Mucosa of rectum (tissue), 2 donors: Measurements from ENCODE around the gene MBD1.
"Not testable (repeated sequence)": the region's sequence is repeated elsewhere in the genome, so short reads cannot be mapped to it uniquely, and the experiment has no call there.

Experiments used
- H3K27ac ChIP-seq, 2 donors: one replicate each; pipeline ENCODE4 v1.7.0; 2013; ENCODE audit warnings: inconsistent platforms in 2 of 2, low read depth in 2 of 2, low read length in 2 of 2
- H3K27me3 ChIP-seq, 2 donors: one replicate each; pipeline ENCODE4 v1.7.0; 2013; ENCODE audit warnings: low read length in 2 of 2; ENCODE audit not compliant: control insufficient read depth in 2 of 2, insufficient read depth in 2 of 2
- H3K36me3 ChIP-seq, 2 donors: one replicate each; pipeline ENCODE4 v1.7.0; 2013; ENCODE audit warnings: low read length in 2 of 2; ENCODE audit not compliant: control insufficient read depth in 2 of 2, insufficient read depth in 2 of 2
- H3K4me1 ChIP-seq, 2 donors: one replicate each; pipeline ENCODE4 v1.7.0; 2013; ENCODE audit warnings: low read length in 2 of 2, mild to moderate bottlenecking in 1 of 2; ENCODE audit not compliant: control insufficient read depth in 2 of 2, insufficient read depth in 2 of 2
- H3K4me3 ChIP-seq, 2 donors: one replicate each; pipeline ENCODE4 v1.7.0; 2013; ENCODE audit warnings: low read length in 2 of 2
- H3K9ac ChIP-seq, 2 donors: one replicate each; pipeline ENCODE4 v1.7.0; 2013; ENCODE audit warnings: low read length in 2 of 2, low read depth in 1 of 2, mild to moderate bottlenecking in 1 of 2
- H3K9me3 ChIP-seq, 2 donors: one replicate each; pipeline ENCODE4 v1.7.0; 2013; ENCODE audit warnings: low read length in 2 of 2; ENCODE audit not compliant: control insufficient read depth in 2 of 2
- donor health status: healthy.
- donor health status: Normal muscosa, but diverticular disease.

MBD1 gene

GRCh38 chr18:50274044-50274442 is 7.3 kb downstream of the MBD1 start:
- H3K27ac ChIP-seq: no peak overlapping the region
- no peaks in the 10 kb centered on the region for H3K9me3 ChIP-seq
- no peak overlapping the region for H3K4me3 ChIP-seq
- peaks cover 75 to 89% of the 10 kb centered on the region in 2 donors for H3K36me3 ChIP-seq
- H3K9ac ChIP-seq: no peak overlapping the region
- no peaks in the 10 kb centered on the region for H3K4me1 ChIP-seq
- H3K27me3 ChIP-seq: no peaks in the 10 kb centered on the region

GRCh38 chr18:50273203-50274043 is 7.9 kb downstream of the MBD1 start:
- H3K36me3 ChIP-seq: peaks cover 73 to 89% of the 10 kb centered on the region in 2 donors
- H3K9me3 ChIP-seq: no peaks in the 10 kb centered on the region
- no peak overlapping the region for H3K27ac ChIP-seq
- H3K27me3 ChIP-seq: no peaks in the 10 kb centered on the region
- H3K4me1 ChIP-seq: no peaks in the 10 kb centered on the region
- H3K9ac ChIP-seq: no peak overlapping the region
- H3K4me3 ChIP-seq: no peak overlapping the region

GRCh38 chr18:50272568-50272967 is 8.8 kb downstream of the MBD1 start:
- Histone ChIP-seq H3K27ac (no peak overlapping the region), H3K36me3 (peaks cover 66 to 85% of the 10 kb centered on the region in 2 donors), H3K9ac (no peak overlapping the region), H3K9me3 (no peaks in the 10 kb centered on the region), H3K4me1 (no peaks in the 10 kb centered on the region), H3K27me3 (no peaks in the 10 kb centered on the region), H3K4me3 (no peak overlapping the region)

- Histone ChIP-seq H3K4me3 (peak overlapping the region; percentile 56 to 77), H3K9me3 (no peaks in the 10 kb centered on the region), H3K27me3 (no peaks in the 10 kb centered on the region), H3K4me1 (peaks cover 5 to 9% of the 10 kb centered on the region in 2 donors), H3K27ac (peak overlapping the region; percentile 49 to 78), H3K36me3 (peaks cover 27 to 44% of the 10 kb centered on the region in 2 donors), H3K9ac (peak overlapping the region; percentile 56 to 64)
Measured at GRCh38 chr18:50268022-50268747, 13.1 kb downstream of the MBD1 start.

- H3K4me3 ChIP-seq: peak within 1 kb of the TSS; percentile 76 to 91
- no peaks in the 10 kb centered on the region for H3K27me3 ChIP-seq
- peak within 1 kb of the TSS; percentile 38 to 70 for H3K9ac ChIP-seq
- peaks cover 11 to 25% of the 10 kb centered on the region in 2 donors for H3K36me3 ChIP-seq
- peak within 1 kb of the TSS in 1 of 2 donors; percentile 78 for H3K27ac ChIP-seq
- no peaks in the 10 kb centered on the region for H3K9me3 ChIP-seq
- H3K4me1 ChIP-seq: peaks cover 5 to 9% of the 10 kb centered on the region in 2 donors
Measured at GRCh38 chr18:50266248-50266704, 15.0 kb downstream of the MBD1 start, which contains the start of gene CFAP53. TSS of gene CFAP53 (minus strand) at chr18:50266495. CDS start at chr18:50266404, 91 bp downstream.

- H3K4me1 ChIP-seq: peaks cover 5 to 9% of the 10 kb centered on the region in 2 donors
- no peak overlapping the region for H3K27ac ChIP-seq
- no peak overlapping the region for H3K9ac ChIP-seq
- H3K9me3 ChIP-seq: no peaks in the 10 kb centered on the region
- no peaks in the 10 kb centered on the region for H3K36me3 ChIP-seq
- no peaks in the 10 kb centered on the region for H3K27me3 ChIP-seq
- H3K4me3 ChIP-seq: no peak overlapping the region
Measured at GRCh38 chr18:50262977-50263376, 18.3 kb downstream of the MBD1 start.

- no peaks in the 10 kb centered on the region for H3K36me3 ChIP-seq
- no peaks in the 10 kb centered on the region for H3K27me3 ChIP-seq
- H3K4me3 ChIP-seq: no peak overlapping the region
- no peak overlapping the region for H3K27ac ChIP-seq
- H3K9me3 ChIP-seq: no peaks in the 10 kb centered on the region
- H3K4me1 ChIP-seq: no peaks in the 10 kb centered on the region
- no peak overlapping the region for H3K9ac ChIP-seq
Measured at GRCh38 chr18:50250935-50251334, 30.4 kb downstream of the MBD1 start.

- no peak overlapping the region for H3K27ac ChIP-seq
- no peaks in the 10 kb centered on the region for H3K4me1 ChIP-seq
- no peaks in the 10 kb centered on the region for H3K27me3 ChIP-seq
- no peak overlapping the region for H3K9ac ChIP-seq
- H3K4me3 ChIP-seq: no peak overlapping the region
- H3K36me3 ChIP-seq: no peaks in the 10 kb centered on the region
- H3K9me3 ChIP-seq: no peaks in the 10 kb centered on the region
Measured at GRCh38 chr18:50249576-50249975, 31.7 kb downstream of the MBD1 start.

GRCh38 chr18:50247561-50247960 is 33.8 kb downstream of the MBD1 start:
- no peaks in the 10 kb centered on the region for H3K27me3 ChIP-seq
- no peak overlapping the region for H3K9ac ChIP-seq
- no peaks in the 10 kb centered on the region for H3K9me3 ChIP-seq
- no peak overlapping the region for H3K27ac ChIP-seq
- H3K4me1 ChIP-seq: no peaks in the 10 kb centered on the region
- no peak overlapping the region for H3K4me3 ChIP-seq
- H3K36me3 ChIP-seq: no peaks in the 10 kb centered on the region

GRCh38 chr18:50241768-50242167 is 39.6 kb downstream of the MBD1 start:
- not testable (repeated sequence) for H3K27ac ChIP-seq, H3K4me1 ChIP-seq, H3K36me3 ChIP-seq, H3K9ac ChIP-seq, H3K9me3 ChIP-seq, H3K4me3 ChIP-seq, H3K27me3 ChIP-seq
